Measurements from ENCODE around the gene TMEM131L.

DNA sequence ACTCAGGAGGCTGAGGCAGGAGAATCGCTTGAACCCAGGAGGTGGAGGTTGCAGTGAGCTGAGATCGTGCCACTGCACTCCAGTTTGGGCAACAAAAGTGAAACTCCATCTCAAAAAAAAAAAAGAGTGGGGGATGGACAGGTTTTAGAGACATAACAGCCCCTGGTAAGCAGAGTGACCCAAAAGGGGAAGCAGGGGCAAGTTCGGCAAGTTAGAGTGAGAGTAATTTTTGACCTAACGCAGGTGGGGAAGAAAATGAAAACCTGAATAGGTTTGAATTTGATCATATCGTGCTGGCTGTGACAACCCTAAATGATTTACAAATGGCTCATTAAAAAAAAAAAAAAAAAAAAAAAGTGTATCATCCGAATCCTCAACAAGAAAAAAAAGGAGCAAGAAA lies 25.7 kb upstream of the TMEM131L start:
- TF ChIP-seq, protein P1, sequence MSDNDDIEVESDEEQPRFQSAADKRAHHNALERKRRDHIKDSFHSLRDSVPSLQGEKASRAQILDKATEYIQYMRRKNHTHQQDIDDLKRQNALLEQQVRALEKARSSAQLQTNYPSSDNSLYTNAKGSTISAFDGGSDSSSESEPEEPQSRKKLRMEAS (IDR thresholded peaks at IDR 0.05): no peak
- TF ChIP-seq TAF1 (IDR thresholded peaks at IDR 0.05; ENCODE audit: low read depth): no peak
- no peak for TF ChIP-seq ZBTB7A (IDR thresholded peaks at IDR 0.05; ENCODE audit: low read depth)
- no peak for TF ChIP-seq EP300 (IDR thresholded peaks at IDR 0.05; ENCODE audit: borderline replicate concordance)
- no peak for TF ChIP-seq CEBPB (IDR thresholded peaks at IDR 0.05)
- no peak for TF ChIP-seq FOXM1 (IDR thresholded peaks at IDR 0.05; ENCODE audit: borderline replicate concordance, low read depth)
- TF ChIP-seq CREB1 (IDR thresholded peaks at IDR 0.05; ENCODE audit: low read depth): no peak
- TF ChIP-seq TEAD4 (IDR thresholded peaks at IDR 0.05): no peak
- TF ChIP-seq, protein P2, sequence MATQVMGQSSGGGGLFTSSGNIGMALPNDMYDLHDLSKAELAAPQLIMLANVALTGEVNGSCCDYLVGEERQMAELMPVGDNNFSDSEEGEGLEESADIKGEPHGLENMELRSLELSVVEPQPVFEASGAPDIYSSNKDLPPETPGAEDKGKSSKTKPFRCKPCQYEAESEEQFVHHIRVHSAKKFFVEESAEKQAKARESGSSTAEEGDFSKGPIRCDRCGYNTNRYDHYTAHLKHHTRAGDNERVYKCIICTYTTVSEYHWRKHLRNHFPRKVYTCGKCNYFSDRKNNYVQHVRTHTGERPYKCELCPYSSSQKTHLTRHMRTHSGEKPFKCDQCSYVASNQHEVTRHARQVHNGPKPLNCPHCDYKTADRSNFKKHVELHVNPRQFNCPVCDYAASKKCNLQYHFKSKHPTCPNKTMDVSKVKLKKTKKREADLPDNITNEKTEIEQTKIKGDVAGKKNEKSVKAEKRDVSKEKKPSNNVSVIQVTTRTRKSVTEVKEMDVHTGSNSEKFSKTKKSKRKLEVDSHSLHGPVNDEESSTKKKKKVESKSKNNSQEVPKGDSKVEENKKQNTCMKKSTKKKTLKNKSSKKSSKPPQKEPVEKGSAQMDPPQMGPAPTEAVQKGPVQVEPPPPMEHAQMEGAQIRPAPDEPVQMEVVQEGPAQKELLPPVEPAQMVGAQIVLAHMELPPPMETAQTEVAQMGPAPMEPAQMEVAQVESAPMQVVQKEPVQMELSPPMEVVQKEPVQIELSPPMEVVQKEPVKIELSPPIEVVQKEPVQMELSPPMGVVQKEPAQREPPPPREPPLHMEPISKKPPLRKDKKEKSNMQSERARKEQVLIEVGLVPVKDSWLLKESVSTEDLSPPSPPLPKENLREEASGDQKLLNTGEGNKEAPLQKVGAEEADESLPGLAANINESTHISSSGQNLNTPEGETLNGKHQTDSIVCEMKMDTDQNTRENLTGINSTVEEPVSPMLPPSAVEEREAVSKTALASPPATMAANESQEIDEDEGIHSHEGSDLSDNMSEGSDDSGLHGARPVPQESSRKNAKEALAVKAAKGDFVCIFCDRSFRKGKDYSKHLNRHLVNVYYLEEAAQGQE (IDR thresholded peaks at IDR 0.05; ENCODE audit: low read depth): no peak
- TF ChIP-seq RAD21 (IDR thresholded peaks at IDR 0.05; ENCODE audit: low read depth): no peak

All from Ishikawa (cell line).